Measurements from ENCODE around the gene GRM2.
A peak's percentile ranks its signal among the peaks of the same experiment; 100 is the strongest.

The GRM2 gene

DNA sequence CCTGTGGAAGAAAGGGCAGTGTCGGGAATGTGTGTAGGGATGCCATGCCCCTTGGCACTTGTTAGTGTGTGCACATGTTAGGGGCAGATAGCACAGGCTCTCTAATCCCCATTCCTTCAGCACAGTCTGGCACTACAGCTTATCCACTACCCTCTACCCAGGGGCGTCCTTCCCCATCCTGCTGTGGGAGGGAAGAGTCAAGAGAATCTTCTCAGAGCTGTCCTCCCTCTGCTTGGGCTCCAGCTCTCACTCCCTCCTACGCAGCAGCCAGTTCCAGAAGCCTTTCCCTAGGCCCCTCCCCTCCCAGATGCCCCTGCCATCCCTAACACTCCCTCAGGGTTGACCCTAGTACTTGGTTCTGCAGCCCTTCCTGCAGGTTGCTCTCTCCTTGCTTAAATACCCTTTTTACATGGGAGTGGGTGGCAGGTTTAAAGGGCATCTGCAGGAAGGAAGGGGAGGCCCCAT, 815 bp upstream of the GRM2 start:
- DNase-seq (ENCODE audit: low read depth), result no peak

GRCh38 chr3:51708216-51708845, 1.5 kb downstream of the GRM2 start:
- no peak for DNase-seq (ENCODE audit: low read depth)

DNA sequence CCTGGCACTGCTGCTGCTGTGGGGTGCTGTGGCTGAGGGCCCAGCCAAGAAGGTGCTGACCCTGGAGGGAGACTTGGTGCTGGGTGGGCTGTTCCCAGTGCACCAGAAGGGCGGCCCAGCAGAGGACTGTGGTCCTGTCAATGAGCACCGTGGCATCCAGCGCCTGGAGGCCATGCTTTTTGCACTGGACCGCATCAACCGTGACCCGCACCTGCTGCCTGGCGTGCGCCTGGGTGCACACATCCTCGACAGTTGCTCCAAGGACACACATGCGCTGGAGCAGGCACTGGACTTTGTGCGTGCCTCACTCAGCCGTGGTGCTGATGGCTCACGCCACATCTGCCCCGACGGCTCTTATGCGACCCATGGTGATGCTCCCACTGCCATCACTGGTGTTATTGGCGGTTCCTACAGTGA, 2.1 kb downstream of the GRM2 start:
- DNase-seq (ENCODE audit: low read depth), result no peak

- DNase-seq (ENCODE audit: low read depth), result no peak
These were observed 2.8 kb downstream of the GRM2 start for GRCh38 chr3:51709675-51710074.

DNA sequence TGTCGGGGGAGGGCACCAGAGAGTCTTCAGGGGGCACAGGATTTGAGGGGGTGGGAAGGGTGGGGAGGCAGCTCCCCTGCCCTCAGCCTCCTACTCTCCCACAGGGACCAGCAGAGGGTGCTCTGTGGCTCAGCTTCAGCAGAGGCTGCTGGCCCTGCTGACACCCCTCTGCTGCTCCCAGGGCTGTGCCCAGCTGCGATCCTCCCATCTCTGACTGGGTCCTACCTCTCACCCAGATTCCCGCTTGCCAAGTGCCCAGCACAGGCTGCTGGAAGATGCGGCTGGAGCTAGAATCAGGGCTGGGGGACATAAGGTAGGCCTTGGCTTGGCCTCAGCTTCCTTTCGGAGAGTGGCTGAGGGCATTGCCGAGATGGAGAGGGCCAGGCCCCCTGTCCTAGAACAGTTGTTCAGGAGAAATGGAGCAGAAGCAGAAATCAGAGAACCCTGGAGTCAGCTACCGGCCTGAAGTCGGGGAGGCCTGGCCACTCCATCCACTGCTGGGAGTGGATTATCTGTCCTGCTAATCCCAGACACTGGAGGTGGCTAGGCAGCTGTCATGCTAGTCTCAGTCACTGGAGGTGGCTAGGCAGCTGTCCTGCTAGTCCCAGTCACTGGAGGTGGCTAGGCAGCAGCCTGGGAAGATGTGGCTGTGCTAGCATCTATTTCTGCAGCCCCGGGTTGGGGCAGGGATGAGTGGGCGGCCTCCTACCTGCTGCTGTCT, 3.9 kb downstream of the GRM2 start:
- no peak for DNase-seq (ENCODE audit: low read depth)

DNA sequence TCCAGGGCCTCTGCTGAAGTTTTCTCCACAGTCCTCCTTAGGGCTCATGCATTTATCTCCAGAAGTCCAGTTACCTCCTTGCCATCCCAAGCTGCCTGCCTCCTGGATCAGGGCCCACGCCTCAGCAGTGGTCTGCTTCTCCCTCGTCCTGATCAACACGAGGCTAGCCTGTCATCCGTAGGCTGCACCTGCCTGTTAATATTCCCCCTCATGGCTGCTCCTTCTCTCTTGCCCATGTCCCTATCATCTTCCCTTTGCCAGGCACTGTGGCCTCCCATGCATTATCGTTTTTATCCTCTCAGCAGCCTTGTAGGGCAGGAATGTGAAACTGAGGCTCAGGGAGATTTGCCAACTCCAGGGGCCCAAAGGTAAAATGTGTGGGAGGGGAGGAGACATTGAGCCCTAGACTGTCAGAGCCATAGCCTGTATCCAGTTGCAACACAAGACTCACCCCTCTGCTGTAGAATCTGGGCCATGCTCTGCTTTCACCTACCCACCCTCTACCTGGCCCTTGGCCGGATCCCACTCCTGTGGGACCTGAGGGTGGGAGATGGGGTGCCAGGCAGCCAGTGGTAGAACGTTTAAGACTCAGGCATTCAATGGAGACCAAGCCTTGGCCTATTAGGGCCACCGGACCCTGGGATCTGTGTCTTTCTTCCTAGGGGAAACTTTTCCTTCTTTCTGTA, 4.6 kb downstream of the GRM2 start:
- no peak for DNase-seq (ENCODE audit: low read depth)

DNA sequence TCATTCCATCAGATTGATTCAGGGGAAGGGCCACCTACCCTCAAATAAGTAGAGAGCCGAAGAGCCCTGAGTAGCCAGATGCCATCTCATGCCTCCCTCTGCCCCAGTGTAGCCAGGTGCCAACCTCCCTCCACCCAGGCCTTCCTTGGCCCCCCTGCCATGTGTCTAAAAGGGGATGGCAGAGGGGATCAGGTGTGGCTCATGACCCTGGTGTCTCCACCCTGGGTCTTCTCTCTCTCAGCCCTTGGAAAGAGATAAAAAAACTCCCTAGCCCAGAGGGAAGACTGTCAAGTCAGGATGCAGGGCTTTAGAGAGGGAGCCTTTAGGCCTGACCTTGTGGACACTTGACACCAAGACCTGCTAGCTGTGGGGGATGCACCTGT, 5.2 kb downstream of the GRM2 start:
- no peak for DNase-seq (ENCODE audit: low read depth)

GRCh38 chr3:51712511-51712931, 5.7 kb downstream of the GRM2 start:
- DNase-seq (ENCODE audit: low read depth), result no peak

- DNase-seq (ENCODE audit: low read depth), result no peak
These were observed 6.1 kb downstream of the GRM2 start for GRCh38 chr3:51712963-51713362.

- no peak for DNase-seq (ENCODE audit: low read depth)
These were observed 8.5 kb downstream of the GRM2 start for GRCh38 chr3:51715231-51715976.

DNA sequence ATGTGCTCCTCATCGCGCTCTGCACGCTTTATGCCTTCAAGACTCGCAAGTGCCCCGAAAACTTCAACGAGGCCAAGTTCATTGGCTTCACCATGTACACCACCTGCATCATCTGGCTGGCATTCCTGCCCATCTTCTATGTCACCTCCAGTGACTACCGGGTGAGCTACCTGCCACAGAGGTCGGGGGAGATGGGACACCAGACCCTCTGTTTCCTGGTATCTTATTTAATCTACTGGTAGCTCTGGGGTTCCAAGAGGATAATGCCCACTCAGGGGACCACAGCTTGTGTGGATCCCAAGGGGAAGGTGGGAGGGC, 9.1 kb downstream of the GRM2 start:
- no peak for DNase-seq (ENCODE audit: low read depth)

DNA sequence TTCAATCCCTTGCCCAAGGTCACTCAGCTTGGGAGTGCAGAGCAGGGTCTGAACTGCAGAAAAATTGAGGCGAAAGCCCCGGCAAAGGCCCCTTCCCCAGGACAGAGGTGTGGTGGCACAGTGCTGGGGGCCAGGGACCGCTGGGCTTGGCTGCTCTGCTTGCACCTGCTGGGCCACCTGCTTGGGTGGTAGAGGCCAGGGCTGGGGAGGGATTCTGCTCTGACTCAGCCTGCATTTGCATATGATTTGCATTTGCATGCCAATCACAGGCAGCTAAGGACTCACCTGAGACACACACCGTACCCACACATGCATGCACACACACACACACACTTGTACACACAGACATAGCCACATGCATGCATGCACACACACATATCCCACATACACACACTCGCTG, 9.9 kb downstream of the GRM2 start:
- DNase-seq (ENCODE audit: low read depth), result no peak

GRCh38 chr3:51717446-51717845, 10.6 kb downstream of the GRM2 start:
- no peak for DNase-seq (ENCODE audit: low read depth)

GRCh38 chr3:51717947-51718346, 11.1 kb downstream of the GRM2 start:
- no peak for DNase-seq (ENCODE audit: low read depth)

- peak; percentile 69 for DNase-seq (ENCODE audit: low read depth)
These were observed 11.9 kb downstream of the GRM2 start for GRCh38 chr3:51718547-51719409.

DNA sequence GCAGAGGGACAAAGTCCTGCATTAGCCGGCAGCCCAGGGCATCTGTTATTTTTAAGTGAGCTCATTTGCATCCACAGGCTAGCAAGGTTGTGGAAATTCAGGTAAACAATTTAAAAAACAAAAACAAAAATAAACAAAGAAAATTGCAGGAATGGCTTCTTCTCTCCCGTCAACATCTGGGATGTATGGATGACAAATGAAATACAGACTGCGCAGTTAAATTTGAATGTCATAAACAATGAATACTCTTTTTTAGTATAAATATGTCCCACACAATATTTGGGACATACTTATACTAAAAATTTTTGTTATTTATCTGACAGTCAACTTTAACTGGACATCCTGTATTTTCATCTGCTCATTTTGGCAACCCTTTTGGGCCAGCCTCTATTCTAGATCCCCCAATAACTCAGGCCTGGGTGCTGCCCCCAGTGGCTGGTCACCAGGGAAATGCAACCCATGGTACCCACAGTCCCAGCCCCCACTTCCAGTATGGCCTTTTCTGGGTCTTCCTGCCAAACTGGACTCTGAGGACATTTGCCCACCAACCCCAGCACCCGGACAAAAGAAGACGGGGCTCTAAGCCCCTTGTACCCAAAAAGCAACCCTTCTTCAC, 12.7 kb downstream of the GRM2 start:
- no peak for DNase-seq (ENCODE audit: low read depth)

GRCh38 chr3:51720292-51721061, 13.6 kb downstream of the GRM2 start:
- no peak for DNase-seq (ENCODE audit: low read depth)

GRCh38 chr3:51721062-51721745, 14.3 kb downstream of the GRM2 start:
- no peak for DNase-seq (ENCODE audit: low read depth)

- no peak for DNase-seq (ENCODE audit: low read depth)
These were observed 15.5 kb downstream of the GRM2 start for GRCh38 chr3:51722362-51722761.

GRCh38 chr3:51727500-51727899, 20.6 kb downstream of the GRM2 start:
- DNase-seq (ENCODE audit: low read depth), result no peak
